Astrocyte (in vitro differentiated cells and primary cell): Measurements from ENCODE around the gene FAM234B. TPM values are rescaled to one million over a fixed set of nuclear protein-coding genes. Genes with fewer than 3 reads are reported as not detected.

Experiments
- DNase-seq: peaks from one replicate; pipeline ENCODE4 v3.0.0-alpha.2; 2010; ENCODE audit warnings: low read depth
- FAIRE-seq: peaks from 2 replicates; lab custom pipeline; 2011; peaks lifted over from hg19 to GRCh38; lab: Jason Lieb, UNC
- H2AFZ ChIP-seq: 2 replicates; pipeline ENCODE4 v1.6.0; 2012; ENCODE audit warnings: low read depth, low read length, inconsistent platforms
- H3K27ac ChIP-seq: 2 replicates; pipeline ENCODE4 v1.5.1; 2011; ENCODE audit warnings: low read depth, low read length, inconsistent platforms
- H3K27me3 ChIP-seq: 2 replicates; pipeline ENCODE4 v1.6.0; 2011; ENCODE audit warnings: low read length, inconsistent platforms; ENCODE audit not compliant: insufficient read depth
- H3K36me3 ChIP-seq: 2 replicates; pipeline ENCODE4 v1.5.1; 2011; ENCODE audit warnings: low read length, inconsistent platforms; ENCODE audit not compliant: insufficient read depth
- H3K4me1 ChIP-seq: 2 replicates; pipeline ENCODE4 v1.5.1; 2011; ENCODE audit warnings: low read length, inconsistent platforms; ENCODE audit not compliant: insufficient read depth
- H3K4me2 ChIP-seq: 2 replicates; pipeline ENCODE4 v1.6.0; 2012; ENCODE audit warnings: low read length, inconsistent platforms
- H3K4me3 ChIP-seq: 2 replicates; pipeline ENCODE4 v1.5.1; 2011; ENCODE audit warnings: low read depth, mild to moderate bottlenecking, low read length, inconsistent platforms; ENCODE audit not compliant: insufficient read depth
- H3K79me2 ChIP-seq: 2 replicates; pipeline ENCODE4 v1.6.0; 2012; ENCODE audit warnings: mild to moderate bottlenecking, low read length, inconsistent platforms; ENCODE audit not compliant: insufficient read depth
- H3K9ac ChIP-seq: 2 replicates; pipeline ENCODE4 v1.6.0; 2012; ENCODE audit warnings: mild to moderate bottlenecking, low read length, inconsistent platforms
- H3K9me3 ChIP-seq: 2 replicates; pipeline ENCODE4 v1.5.1; 2012; ENCODE audit warnings: low read depth, mild to moderate bottlenecking, low read length, inconsistent platforms; ENCODE audit not compliant: insufficient read depth
- H4K20me1 ChIP-seq: 2 replicates; pipeline ENCODE4 v1.6.0; 2012; ENCODE audit warnings: low read length, inconsistent platforms; ENCODE audit not compliant: insufficient read depth
- H3K27ac Mint-ChIP-seq: one replicate; pipeline ENCODE4 v1.8.0; 2021; ENCODE audit warnings: mild to moderate bottlenecking, mixed read lengths; ENCODE audit not compliant: unreplicated experiment
- H3K27me3 Mint-ChIP-seq: one replicate; pipeline ENCODE4 v1.8.0; 2021; ENCODE audit warnings: low read depth, mixed read lengths; ENCODE audit not compliant: unreplicated experiment
- H3K36me3 Mint-ChIP-seq: one replicate; pipeline ENCODE4 v1.8.0; 2021; ENCODE audit warnings: low read depth, mixed read lengths; ENCODE audit not compliant: unreplicated experiment
- H3K4me1 Mint-ChIP-seq: one replicate; pipeline ENCODE4 v1.8.0; 2021; ENCODE audit warnings: low read depth, mixed read lengths; ENCODE audit not compliant: unreplicated experiment
- H3K4me3 Mint-ChIP-seq: one replicate; pipeline ENCODE4 v1.8.0; 2021; ENCODE audit warnings: mild to moderate bottlenecking, moderate library complexity, mixed read lengths; ENCODE audit not compliant: unreplicated experiment
- H3K9me3 Mint-ChIP-seq: one replicate; pipeline ENCODE4 v1.8.0; 2021; ENCODE audit warnings: mild to moderate bottlenecking, mixed read lengths; ENCODE audit not compliant: unreplicated experiment
- CTCF ChIP-seq: IDR thresholded peaks from 2 replicates; pipeline ENCODE4 v1.5.1; 2011; ENCODE audit warnings: low read depth, mild to moderate bottlenecking, inconsistent platforms, low read length, moderate library complexity; ENCODE audit not compliant: insufficient read depth
- EZH2 ChIP-seq: IDR thresholded peaks from 2 replicates; pipeline ENCODE4 v1.6.1; 2012; ENCODE audit warnings: mild to moderate bottlenecking, low read length, inconsistent platforms; ENCODE audit not compliant: insufficient read depth
- total RNA-seq: library from RNA; stranded (reverse); gene quantifications from 2 replicates; pipeline ENCODE4 v1.2.1, GENCODE V29; 2021

FAM234B gene
- total RNA-seq, 1 donor from 2014 or later, result 6.2 TPM

GRCh38 chr12:13041224-13041623 is 3.0 kb upstream of the FAM234B start:
- Histone ChIP-seq H3K79me2 (no peaks in the 10 kb centered on the region), H2AFZ (no peak overlapping the region), H3K27me3 (peaks cover 3% of the 10 kb centered on the region), H3K9me3 (no peaks in the 10 kb centered on the region), H3K4me3 (no peak overlapping the region), H3K27ac (no peak overlapping the region), H3K9ac (no peak overlapping the region), H3K36me3 (no peaks in the 10 kb centered on the region), H4K20me1 (no peaks in the 10 kb centered on the region), H3K4me2 (no peak overlapping the region), H3K4me1 (peaks cover 12% of the 10 kb centered on the region)
- Mint-ChIP-seq H3K4me1 (peaks cover 6% of the 10 kb centered on the region), H3K27me3 (peaks cover 14% of the 10 kb centered on the region), H3K4me3 (no peak overlapping the region), H3K27ac (no peak overlapping the region), H3K36me3 (no peaks in the 10 kb centered on the region), H3K9me3 (no peaks in the 10 kb centered on the region)
- no peak for DNase-seq
- no peak for TF ChIP-seq EZH2
- TF ChIP-seq CTCF, result no peak
- no peak for FAIRE-seq

- no peak for FAIRE-seq
- H3K9ac ChIP-seq, result no peak overlapping the region
- no peak overlapping the region for H3K27ac Mint-ChIP-seq
- no peaks in the 10 kb centered on the region for H3K36me3 Mint-ChIP-seq
- H3K27me3 Mint-ChIP-seq, result peaks cover 14% of the 10 kb centered on the region
- H3K27me3 ChIP-seq, result peaks cover 3% of the 10 kb centered on the region
- no peaks in the 10 kb centered on the region for H3K79me2 ChIP-seq
- no peaks in the 10 kb centered on the region for H3K9me3 ChIP-seq
- no peak overlapping the region for H2AFZ ChIP-seq
- no peak overlapping the region for H3K27ac ChIP-seq
- H3K4me1 ChIP-seq, result peaks cover 12% of the 10 kb centered on the region
- no peak overlapping the region for H3K4me2 ChIP-seq
- H4K20me1 ChIP-seq, result no peaks in the 10 kb centered on the region
- H3K4me1 Mint-ChIP-seq, result peaks cover 6% of the 10 kb centered on the region
- H3K4me3 ChIP-seq, result no peak overlapping the region
- no peaks in the 10 kb centered on the region for H3K9me3 Mint-ChIP-seq
- TF ChIP-seq CTCF (no peak), EZH2 (no peak)
- no peak for DNase-seq
- peak overlapping the region; percentile 29 for H3K4me3 Mint-ChIP-seq
- no peaks in the 10 kb centered on the region for H3K36me3 ChIP-seq
Measured at GRCh38 chr12:13042666-13043230, 1.4 kb upstream of the FAM234B start.

GRCh38 chr12:13044906-13045299 is 722 bp downstream of the FAM234B start:
- no peaks in the 10 kb centered on the region for H3K9me3 ChIP-seq
- FAIRE-seq, result no peak
- H3K9me3 Mint-ChIP-seq, result no peaks in the 10 kb centered on the region
- peak overlapping the region; percentile 89 for H3K4me2 ChIP-seq
- peaks cover 7% of the 10 kb centered on the region for H3K4me1 ChIP-seq
- peak overlapping the region; percentile 88 for H3K4me3 ChIP-seq
- H3K9ac ChIP-seq, result peak overlapping the region; percentile 80
- H3K27ac Mint-ChIP-seq, result no peak overlapping the region
- TF ChIP-seq CTCF (no peak), EZH2 (no peak)
- peak overlapping the region; percentile 99 for H2AFZ ChIP-seq
- H3K27ac ChIP-seq, result no peak overlapping the region
- no peaks in the 10 kb centered on the region for H3K36me3 Mint-ChIP-seq
- peaks cover 3% of the 10 kb centered on the region for H3K4me1 Mint-ChIP-seq
- peaks cover 14% of the 10 kb centered on the region for H3K27me3 Mint-ChIP-seq
- H3K79me2 ChIP-seq, result no peaks in the 10 kb centered on the region
- peak overlapping the region; percentile 91 for H3K4me3 Mint-ChIP-seq
- peaks cover 3% of the 10 kb centered on the region for H3K27me3 ChIP-seq
- H4K20me1 ChIP-seq, result peaks cover 4% of the 10 kb centered on the region
- H3K36me3 ChIP-seq, result no peaks in the 10 kb centered on the region
- DNase-seq, result peak; percentile 2
